IPS-11a (cell line): ENCODE data around the gene RERE.

ENCODE experiments used
- H3K4me3 ChIP-seq: one replicate; pipeline ENCODE4 v1.5.1; 2013; ENCODE audit warnings: low read depth, low read length, control low read depth

Gene RERE

DNA sequence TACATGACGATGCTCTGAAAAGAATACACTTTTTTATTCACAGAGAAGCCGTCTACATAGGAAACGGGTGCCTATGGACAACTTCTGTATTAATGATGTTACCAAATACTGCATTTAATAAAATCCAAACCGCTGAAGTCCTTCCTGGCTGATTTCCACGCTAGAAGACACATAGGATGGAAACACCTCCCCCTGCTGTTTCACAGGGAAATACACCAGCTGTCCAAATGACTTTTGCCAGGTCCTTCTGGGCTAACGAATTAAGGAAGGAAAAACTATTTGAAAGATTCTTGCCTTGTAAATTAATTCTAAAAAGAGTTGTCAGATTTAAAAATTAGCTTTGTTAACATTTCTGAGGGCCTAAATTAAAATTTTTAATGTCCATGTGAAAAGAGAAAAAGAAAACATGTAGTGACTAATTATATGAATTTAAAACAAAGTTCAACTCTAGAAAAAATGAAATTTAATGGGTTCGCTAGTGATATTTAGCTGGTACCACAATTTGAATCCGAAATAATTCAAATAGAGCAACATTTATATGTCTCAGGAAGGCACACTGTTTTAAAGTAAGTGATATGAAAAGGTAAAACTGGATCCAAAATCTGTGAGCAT is 146.0 kb downstream of the RERE start:
- no peak overlapping the region for H3K4me3 ChIP-seq

DNA sequence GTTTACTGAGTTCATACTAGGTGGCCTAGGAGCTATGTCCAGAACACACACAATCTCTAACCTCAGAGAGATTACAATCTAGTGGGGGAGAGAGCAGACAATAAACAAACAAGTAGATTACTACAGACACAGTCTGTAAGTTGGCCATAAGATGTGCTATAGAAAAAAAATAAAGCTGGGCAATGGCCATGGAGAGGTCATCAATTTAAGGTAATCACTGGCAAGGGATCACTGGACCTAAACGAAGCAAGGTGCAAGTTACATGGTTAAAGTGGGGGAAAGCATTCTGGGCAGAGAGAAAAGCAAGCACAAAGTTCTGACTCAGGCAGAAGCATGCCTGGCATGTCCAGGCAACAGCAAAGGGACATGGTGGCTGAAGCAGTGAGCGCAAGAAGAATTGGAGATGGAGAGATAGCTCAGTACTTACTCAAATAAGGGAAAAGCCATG is 147.0 kb downstream of the RERE start:
- no peak overlapping the region for H3K4me3 ChIP-seq

DNA sequence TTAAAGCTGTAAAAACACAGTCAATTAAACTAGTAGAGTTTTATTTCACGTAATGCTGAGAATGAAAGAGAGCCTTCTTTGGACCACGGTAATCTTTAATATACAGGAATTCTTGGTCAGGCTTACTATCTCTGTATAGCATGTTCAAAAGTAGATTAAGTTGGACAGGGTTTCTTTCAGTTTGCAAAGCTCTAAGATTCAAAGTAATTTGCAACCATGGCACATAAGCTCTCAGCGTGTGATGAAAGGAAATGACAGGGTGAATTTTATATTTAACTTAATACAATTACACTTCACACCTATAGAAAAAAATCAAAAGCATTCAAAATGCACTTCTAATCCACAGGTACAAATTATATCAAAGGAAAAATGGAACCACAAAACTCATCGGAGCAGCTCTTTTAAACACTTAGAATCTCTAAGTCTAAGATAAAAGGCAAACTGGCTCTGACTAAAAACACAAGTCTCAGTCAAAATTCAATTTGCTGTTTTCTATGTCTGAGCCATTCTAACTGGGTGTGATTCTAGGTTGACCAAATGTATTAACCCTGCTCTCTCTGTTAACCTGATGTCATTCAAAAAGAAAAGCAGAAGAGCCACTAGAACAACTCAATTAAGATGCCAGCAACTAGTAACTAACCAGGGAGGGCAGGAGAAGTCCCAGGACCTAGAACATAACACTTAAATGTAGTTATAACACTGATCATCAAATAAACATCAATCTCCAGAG is 147.7 kb downstream of the RERE start:
- no peak overlapping the region for H3K4me3 ChIP-seq

DNA sequence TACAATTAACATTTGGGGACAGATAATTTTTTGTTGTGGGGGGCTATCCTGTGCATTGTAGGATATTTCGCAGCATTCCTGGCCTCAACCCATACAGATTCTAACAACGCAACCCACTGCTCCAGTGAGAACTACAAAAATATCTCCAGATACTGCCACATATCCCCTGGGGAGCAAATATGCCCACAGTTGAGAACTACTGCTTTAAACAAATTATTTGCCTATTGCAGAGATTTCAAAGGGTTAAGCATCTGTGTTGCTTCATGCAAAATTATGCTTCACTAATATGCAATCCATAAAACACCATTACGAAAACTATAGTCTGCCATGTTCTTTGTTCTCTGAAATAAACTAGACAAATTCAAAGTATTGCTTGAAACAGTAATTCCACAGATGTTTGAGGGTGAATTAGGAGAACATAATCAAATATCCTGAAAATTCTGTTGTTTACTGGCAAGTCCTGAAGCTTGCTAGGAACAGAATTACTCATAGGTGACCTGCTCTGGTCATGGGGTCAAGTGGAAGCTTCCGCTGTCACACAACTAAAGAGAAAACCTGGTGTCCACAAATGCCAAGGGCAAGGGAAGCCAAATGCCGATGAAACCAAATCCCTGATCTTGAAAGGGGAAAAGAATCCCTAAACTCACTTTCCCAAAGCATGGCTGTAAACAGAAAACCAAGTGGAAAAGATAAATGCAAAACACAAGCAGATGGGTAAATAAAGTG is 149.4 kb downstream of the RERE start:
- no peak overlapping the region for H3K4me3 ChIP-seq

DNA sequence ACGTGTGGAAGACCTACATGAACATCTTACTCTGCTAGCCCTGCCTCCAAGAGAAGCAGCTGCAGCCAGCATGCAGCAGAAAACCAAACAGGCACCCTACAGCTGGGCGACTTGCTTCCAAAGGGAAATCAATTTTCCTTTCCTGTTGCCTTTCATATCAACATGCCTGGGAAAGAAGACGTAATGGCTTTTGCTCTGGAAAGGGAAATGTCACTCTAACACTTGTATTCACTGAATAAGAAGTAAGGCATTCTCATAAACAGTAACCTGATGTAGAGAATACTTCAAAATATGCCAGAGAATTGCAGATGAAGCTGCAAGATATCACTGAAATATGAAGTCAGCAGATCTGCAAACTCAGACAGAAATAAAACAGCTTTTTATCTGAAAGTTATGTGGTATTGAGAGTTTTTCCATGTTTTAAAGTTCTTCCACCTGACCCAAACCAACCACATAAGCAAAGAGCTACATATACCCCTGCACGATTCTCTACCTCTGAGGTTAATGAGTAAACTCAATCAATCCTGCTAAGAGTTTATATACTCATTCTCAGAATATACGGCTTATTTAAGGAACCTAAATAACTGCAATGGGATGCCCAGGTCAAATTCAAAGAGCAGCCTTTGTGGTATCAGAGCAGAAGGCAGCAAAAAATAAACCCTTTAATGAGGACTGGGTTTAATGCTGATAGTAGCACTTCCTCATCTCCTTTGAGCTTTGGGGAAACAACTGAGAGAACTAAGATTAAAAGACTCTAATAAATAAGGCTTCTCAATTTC is 150.9 kb downstream of the RERE start:
- no peak overlapping the region for H3K4me3 ChIP-seq

DNA sequence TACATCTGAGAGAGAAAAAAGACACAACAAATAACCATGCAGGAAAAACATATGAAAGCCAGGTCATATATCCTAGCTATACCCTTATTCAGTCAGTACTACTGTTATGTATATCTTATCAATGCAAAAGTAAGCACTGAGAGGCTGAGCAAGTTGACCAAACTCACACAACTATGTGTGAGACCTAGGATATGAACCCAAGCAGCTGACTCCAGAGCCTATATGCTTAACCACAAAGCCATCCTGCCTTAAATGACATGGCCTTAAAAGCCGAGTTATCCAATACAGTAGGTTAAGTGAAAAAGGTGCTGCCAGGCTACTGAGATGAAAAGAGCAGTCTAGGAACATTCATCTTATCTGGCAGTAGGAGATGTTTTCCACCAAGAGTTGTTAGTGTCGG is 151.6 kb downstream of the RERE start:
- no peak overlapping the region for H3K4me3 ChIP-seq

DNA sequence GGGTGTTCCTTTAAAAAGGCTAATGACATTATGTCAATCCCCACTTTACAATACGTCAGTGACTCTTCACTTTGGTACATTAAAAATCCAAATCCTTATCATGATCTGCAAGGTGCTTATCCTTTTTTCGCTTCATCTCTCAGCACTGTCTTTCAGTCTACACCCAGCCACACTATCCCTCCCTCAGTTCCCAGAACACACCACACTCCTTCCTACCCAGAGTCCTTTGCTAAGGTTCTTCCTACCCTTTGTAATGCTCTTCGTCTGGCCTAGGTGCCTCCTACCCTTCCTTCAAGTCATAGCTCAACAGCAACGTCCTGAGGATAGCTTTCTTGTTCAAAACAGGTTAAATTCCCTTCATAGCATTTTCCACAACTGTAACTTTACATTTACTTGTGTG is 152.6 kb downstream of the RERE start:
- no peak overlapping the region for H3K4me3 ChIP-seq

DNA sequence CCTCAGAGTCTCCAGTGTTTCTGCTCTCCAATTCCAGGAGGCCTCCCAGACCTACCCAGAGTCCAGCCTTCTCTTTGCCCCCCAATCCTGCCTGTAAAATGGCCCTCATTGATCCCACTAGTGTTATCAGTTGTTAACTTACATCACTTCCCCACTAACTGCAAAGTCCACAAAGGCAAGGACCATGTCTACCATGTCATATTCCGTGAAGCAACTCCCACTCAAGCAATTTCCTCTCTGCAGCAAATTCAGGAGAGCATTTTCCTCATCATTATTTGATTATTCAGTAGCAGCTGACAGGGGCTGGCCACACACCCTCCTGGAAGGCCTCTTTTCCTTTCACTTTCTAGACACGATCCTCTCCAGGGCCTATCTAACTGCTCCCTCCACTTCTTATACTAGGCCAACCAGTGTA is 153.5 kb downstream of the RERE start:
- no peak overlapping the region for H3K4me3 ChIP-seq

DNA sequence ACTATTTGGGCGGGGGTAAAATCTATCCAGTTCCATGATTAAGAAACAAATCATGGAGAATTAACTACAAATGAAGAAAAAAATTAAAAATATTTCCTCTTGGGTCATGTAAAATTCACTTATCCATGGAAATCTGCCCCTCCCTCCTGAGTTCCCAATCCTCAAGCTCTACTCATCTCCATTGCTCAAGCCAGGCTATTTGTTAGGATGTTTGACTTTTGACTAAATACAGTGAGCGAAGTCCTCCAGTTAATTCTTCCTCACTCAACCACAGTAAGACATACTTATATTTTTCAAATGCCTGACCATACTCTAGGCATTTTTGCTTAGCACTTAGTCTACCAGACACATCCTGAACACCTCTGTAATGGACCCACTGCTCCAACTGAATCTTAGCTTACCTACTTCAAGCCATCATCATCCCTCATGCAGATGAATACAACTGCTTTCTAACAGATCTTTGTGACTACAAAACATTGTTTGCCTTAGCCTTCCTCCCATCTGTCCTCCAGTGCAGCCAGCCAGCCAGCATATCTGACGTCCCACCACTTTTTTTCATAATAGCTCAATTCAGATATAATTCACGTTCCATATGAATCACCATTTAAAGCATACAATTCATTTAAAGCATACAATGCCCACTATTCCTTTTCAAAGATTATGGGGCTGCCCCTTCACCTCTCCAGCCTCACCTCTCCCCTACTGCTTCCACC is 154.2 kb downstream of the RERE start:
- no peak overlapping the region for H3K4me3 ChIP-seq

DNA sequence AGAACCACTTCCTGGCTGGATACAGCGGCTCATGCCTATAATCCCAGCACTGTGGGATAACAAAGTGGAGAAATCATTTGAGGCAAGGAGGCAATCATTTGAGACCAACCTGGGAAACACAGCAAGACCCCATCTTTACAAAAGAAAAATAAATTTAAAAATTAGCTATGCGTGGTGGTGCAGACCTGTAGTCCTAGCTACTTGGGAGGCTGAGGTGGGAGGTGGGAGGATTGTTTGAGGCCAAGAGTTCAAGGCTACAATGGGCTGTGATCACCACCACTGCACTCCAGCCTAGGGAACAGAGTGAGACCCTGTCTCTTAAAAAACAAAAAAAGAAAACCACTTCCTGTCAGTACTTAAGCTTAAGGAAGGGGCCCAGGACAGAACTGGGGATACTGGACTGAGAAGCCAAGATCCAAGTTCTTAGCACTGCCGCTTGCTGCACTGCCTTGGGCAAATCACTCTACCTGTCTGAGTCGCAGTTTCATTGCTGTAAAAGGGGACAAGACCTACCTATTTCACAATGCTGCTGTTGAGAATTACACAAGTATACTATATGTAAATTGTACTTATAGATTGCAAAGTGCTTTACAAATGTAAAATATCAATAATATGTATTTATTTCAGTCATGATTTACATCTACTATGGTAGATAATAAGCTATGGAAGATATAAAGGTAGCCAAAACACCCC is 154.9 kb downstream of the RERE start:
- H3K4me3 ChIP-seq = no peak overlapping the region

DNA sequence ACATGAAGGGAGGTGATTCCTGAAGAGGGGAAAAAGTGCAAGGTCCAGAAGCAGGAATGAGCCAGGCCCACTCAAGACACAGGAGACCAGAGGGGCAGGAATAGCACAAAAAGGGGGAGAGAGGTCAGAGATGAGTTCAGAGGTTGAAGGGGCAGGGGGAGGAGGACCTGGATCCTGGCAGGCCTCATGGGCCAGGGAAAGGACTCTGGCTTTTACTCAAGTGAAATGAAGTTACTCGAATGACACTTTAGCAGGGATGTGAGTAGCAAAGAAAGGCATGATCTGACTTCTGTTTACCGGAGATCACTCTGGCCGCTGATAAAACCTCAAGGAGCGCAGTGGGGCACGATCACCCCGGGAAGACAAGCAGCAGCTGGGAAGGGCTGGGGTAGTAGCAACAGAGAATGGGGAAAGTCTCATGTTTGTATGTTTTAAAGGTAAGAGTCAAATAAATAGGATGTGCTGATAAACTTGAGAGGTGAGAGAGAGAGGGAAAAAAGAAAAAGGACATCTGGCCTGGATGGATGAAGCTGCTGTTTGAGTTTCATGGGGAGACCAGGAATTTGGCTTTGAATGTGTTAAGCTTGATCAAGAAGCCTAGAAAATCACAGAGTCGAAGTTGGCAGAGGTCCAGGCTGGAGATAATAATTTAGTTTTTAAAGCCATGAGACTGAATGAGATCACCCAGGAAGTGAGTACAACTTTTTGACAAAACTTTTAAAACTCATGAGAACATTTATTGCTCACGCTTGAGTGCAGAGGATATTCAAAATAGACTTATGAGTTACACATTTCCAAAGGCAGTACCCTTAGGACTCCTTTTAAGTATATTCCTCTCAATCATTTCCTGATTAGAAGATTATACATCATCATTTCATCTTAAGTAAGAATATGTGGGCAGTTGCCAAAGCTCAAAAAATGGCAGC is 156.0 kb downstream of the RERE start:
- no peak overlapping the region for H3K4me3 ChIP-seq

DNA sequence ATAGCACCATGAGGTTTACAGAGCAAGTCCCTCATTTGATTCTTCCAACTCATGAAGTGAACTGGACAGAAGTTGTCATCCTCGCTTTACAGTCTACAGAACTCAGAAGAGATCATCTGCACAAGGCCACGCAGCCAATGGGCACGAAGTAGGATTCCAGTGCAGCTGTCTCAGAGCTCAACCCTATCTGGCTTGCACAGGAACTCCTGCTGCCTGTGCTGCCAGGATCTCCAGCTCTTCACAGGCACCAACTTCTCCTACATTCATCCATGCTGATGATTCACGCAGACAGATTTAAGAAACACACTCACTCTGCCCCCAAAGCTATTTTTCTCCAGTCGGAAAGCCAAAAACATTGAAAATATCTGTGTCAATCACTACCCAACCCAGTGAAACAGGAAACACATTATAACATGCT is 157.0 kb downstream of the RERE start:
- H3K4me3 ChIP-seq = no peak overlapping the region

DNA sequence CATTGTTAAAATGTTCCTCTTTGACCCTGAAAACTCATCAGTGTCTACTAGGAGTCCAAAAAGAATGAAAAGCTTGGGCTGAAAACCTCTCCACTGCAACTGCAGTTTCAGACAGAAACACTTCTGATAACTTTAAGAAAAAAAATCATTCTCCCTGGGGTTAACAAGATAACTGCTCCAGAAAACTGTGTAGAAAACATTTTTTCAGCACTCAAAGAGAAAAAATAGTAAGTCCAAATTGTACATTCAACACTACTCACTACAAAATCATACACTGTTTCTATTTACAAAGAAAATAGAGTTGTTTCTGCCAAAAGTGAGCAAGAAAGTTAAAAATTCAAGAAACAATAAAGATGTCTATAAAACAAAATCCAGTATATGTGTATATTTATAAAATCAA is 157.8 kb downstream of the RERE start:
- no peak overlapping the region for H3K4me3 ChIP-seq

DNA sequence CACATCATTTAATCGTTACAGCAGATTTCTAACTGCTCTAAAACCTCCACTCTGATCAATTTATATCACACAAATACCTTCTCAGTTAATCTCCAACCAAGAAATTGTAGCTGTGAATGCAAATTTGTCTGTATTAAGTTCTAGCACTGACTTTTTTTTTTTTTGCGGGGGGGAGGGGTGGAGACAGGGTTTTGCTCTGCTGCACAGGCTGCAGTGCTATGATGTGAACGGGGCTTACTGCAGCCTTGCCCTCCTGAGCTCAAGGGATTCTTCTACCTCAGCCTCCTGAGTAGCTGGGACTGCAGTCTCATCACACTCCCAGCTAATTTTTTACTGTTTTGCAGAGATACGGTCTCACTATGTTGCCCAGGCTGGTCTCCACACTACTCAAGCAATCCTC is 163.6 kb downstream of the RERE start:
- H3K4me3 ChIP-seq = no peak overlapping the region

DNA sequence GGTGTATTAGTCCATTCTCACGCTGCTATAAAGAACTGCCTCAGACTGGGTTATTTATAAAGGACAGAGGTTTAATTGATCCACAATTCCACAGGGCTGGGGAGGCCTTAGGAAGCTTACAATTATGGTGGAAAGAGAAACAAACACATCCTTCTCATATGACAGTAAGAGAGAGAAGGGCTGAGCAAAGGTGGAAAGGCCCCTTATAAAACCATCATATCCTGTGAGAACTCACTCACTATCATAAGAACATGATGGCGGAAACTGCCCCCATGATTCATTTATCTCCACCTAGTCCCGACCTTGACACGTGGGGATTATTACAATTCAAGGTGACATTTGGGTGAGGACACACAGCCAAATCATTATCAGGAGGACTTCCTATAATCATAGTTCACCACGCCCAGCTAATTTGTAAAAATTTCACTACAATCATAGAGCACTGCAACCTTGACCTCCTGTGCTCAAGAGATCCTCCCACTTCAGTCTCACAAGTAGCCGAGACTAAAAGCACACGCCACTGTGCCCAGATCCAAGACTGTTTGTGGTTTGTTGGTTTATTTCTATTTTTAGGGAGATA is 164.9 kb downstream of the RERE start:
- H3K4me3 ChIP-seq = no peak overlapping the region

DNA sequence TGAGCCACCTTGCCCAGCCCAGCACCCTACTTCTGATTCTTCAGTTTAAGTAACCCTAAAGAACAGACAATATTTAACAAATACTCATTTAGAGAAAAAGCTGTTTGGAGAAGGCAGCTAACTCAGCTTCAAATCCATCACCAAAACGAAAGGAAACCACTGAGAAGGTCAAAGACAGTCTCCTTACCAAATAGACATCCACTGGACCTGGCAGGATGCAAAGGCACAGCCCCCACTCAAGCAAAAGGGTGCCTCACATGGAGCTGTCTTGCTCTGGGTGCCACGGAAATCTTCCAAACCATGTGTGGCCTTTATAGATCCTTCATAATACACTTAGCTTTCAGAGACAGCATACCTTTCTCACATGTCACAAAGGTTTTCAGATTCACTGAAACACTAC is 165.5 kb downstream of the RERE start:
- H3K4me3 ChIP-seq = no peak overlapping the region

DNA sequence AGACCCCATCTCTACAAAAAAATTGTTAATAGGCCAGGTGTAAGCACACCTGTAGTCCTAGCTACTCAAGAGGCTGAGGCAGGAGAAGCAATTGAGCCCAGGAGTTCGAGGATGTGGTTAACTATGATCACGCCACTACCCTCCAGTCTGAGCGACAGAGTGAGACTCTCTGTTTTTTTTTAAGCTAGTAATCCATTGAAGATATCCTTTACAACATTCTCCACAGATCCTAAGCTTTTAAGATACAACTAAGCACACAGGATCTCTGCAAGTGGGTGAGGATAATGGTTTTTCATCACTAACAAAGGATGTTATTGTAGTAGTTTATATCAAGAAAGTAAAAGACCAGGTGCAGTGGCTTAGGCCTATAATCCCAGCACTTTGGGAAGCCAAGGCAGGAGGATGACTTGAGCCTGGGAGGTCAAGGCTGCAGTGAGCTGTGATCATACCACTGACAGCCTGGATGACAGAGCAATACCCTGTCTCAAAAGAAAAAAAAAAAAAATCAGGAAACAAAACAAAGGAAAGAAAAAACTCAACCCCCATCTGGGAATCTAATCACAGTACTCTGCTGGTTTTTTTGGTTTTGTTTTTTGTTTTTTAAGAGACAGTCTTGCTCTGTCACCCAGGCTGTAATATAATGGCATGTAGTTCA is 166.1 kb downstream of the RERE start:
- H3K4me3 ChIP-seq = no peak overlapping the region

DNA sequence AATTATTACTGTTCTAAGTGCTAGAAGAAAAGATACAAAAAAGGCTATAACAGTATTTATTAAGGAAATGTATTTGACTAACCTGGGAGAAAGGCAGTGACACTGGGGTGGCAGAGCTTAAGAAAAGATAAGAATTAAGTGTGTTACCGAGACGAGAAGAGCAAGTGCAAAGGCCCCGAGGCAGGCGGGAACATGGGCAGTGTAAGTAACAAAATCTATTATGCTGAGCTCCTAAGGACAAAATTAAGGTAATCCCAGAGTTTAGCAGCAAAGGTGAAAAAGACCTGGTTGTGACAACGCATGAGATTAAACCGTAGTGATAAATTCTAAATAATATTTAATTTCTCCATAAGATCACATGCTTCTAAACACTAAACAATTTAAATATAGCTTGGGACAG is 167.6 kb downstream of the RERE start:
- H3K4me3 ChIP-seq = no peak overlapping the region
